IMR-90 (cell line): ENCODE results near the gene TMEM131. TPM values are rescaled to one million over a fixed set of nuclear protein-coding genes. Genes with fewer than 3 reads are reported as not detected.

Source experiments
- ATAC-seq: fragments of 200-7000 bp; cut with Tn5 transposase; 2 replicates; pipeline ENCODE4 v1.9.1; 2020; ENCODE audit warnings: low read depth, mild to moderate bottlenecking, moderate library complexity
- BruUV-seq: library from RNA; stranded (reverse); fragments of 400-500 nt; replicated peaks from 2 replicates; lab custom pipeline; 2021; lab: Mats Ljungman, UMichigan
- CTCF ChIA-PET: fragments of 300-600 bp; formaldehyde crosslinking; extraction: SDS; loops from one replicate; lab custom pipeline; 2021; ENCODE audit warnings: antibody characterized with exemption; lab: Yijun Ruan, JAX
- POLR2A ChIA-PET: fragments of 300-600 bp; sonication (Branson Sonifier 250); formaldehyde crosslinking; loops from one replicate; lab custom pipeline; 2022; ENCODE audit warnings: antibody characterized with exemption; ENCODE audit not compliant: unreplicated experiment; lab: Charles Lee
- DNase-seq: peaks from one replicate; pipeline ENCODE4 v3.0.0; 2013
- H2AFZ ChIP-seq: replicated peaks from 2 replicates; pipeline ENCODE3; 2013; ENCODE audit warnings: low read length, mild to moderate bottlenecking; ENCODE audit not compliant: poor library complexity
- H2AK5ac ChIP-seq: 2 replicates; pipeline ENCODE4 v1.6.1; 2013; ENCODE audit warnings: low read depth, low read length, inconsistent platforms
- H2AK9ac ChIP-seq: replicated peaks from 2 replicates; pipeline ENCODE3; 2013; ENCODE audit warnings: mild to moderate bottlenecking, low read depth, low read length, moderate library complexity; ENCODE audit not compliant: poor library complexity
- H2BK120ac ChIP-seq: 2 replicates; pipeline ENCODE4 v1.6.1; 2013; ENCODE audit warnings: low read depth, low read length, inconsistent platforms
- H2BK15ac ChIP-seq: 3 replicates; pipeline ENCODE4 v1.6.1; 2013; ENCODE audit warnings: low read depth, low read length, inconsistent platforms
- H2BK20ac ChIP-seq: 2 replicates; pipeline ENCODE4 v1.6.1; 2013; ENCODE audit warnings: low read depth, mild to moderate bottlenecking, inconsistent platforms, low read length, moderate library complexity
- H2BK5ac ChIP-seq: 2 replicates; pipeline ENCODE4 v1.6.1; 2013; ENCODE audit warnings: mild to moderate bottlenecking, low read depth, low read length, inconsistent platforms; ENCODE audit not compliant: poor library complexity, severe bottlenecking
- H3K14ac ChIP-seq: replicated peaks from 2 replicates; pipeline ENCODE4 v1.6.1; 2013; ENCODE audit warnings: low read depth, low read length, inconsistent platforms
- H3K18ac ChIP-seq: 2 replicates; pipeline ENCODE4 v1.6.1; 2013; ENCODE audit warnings: low read depth, low read length, control low read depth
- H3K23ac ChIP-seq: 2 replicates; pipeline ENCODE4 v1.6.1; 2013; ENCODE audit warnings: low read depth, low read length, inconsistent platforms
- H3K27ac ChIP-seq: 2 replicates; pipeline ENCODE4 v1.5.1; 2013; ENCODE audit warnings: mild to moderate bottlenecking, control low read depth, low read length; ENCODE audit not compliant: insufficient read depth
- H3K27me3 ChIP-seq: 2 replicates; pipeline ENCODE4 v1.6.1; 2013; ENCODE audit warnings: low read length; ENCODE audit not compliant: control insufficient read depth, insufficient read depth
- H3K36me3 ChIP-seq: 2 replicates; pipeline ENCODE4 v1.6.1; 2013; ENCODE audit warnings: low read length, mixed read lengths; ENCODE audit not compliant: control insufficient read depth, insufficient read depth
- H3K4ac ChIP-seq: 2 replicates; pipeline ENCODE4 v1.6.1; 2013; ENCODE audit warnings: low read depth, low read length, inconsistent platforms
- H3K4me1 ChIP-seq: 2 replicates; pipeline ENCODE4 v1.6.1; 2013; ENCODE audit warnings: low read length, mixed read lengths; ENCODE audit not compliant: control insufficient read depth, insufficient read depth
- H3K4me2 ChIP-seq: 2 replicates; pipeline ENCODE4 v1.6.1; 2013; ENCODE audit warnings: low read depth, mild to moderate bottlenecking, control low read depth, low read length, moderate library complexity
- H3K4me3 ChIP-seq: 2 replicates; pipeline ENCODE4 v1.5.1; 2013; ENCODE audit warnings: low read depth, mild to moderate bottlenecking, control low read depth, low read length, moderate library complexity; ENCODE audit not compliant: insufficient read depth
- H3K56ac ChIP-seq: 2 replicates; pipeline ENCODE4 v1.6.1; 2013; ENCODE audit warnings: low read length, inconsistent platforms; ENCODE audit not compliant: insufficient read depth; ENCODE audit errors: extremely low read depth
- H3K79me1 ChIP-seq, 2 experiments: 2 replicates each; pipeline ENCODE4 v1.6.1; 2013; ENCODE audit warnings: low read length in 2 of 2, inconsistent platforms in 1 of 2, low read depth in 1 of 2
- H3K9ac ChIP-seq: 2 replicates; pipeline ENCODE4 v1.6.1; 2013; ENCODE audit warnings: low read depth, low read length, control low read depth
- H3K9me1 ChIP-seq: 2 replicates; pipeline ENCODE4 v1.6.1; 2013; ENCODE audit warnings: low read length, inconsistent platforms; ENCODE audit not compliant: insufficient read depth
- H3K9me3 ChIP-seq: 2 replicates; pipeline ENCODE4 v1.6.1; 2013; ENCODE audit warnings: low read length; ENCODE audit not compliant: control insufficient read depth, insufficient read depth
- H4K20me1 ChIP-seq: 2 replicates; pipeline ENCODE4 v1.6.1; 2013; ENCODE audit warnings: low read length, inconsistent platforms; ENCODE audit not compliant: insufficient read depth
- H4K5ac ChIP-seq: 2 replicates; pipeline ENCODE4 v1.6.1; 2013; ENCODE audit warnings: mild to moderate bottlenecking, low read depth, low read length, control low read depth
- H4K8ac ChIP-seq, 2 experiments: 2 replicates each; pipeline ENCODE4 v1.6.1; 2013; ENCODE audit warnings: low read depth in 2 of 2, low read length in 2 of 2, control low read depth in 1 of 2, inconsistent platforms in 1 of 2
- H4K91ac ChIP-seq: 2 replicates; pipeline ENCODE4 v1.6.1; 2013; ENCODE audit warnings: low read depth, low read length, inconsistent platforms; ENCODE audit not compliant: insufficient read depth
- BHLHE40 ChIP-seq: fragments of 150-350 bp; IDR thresholded peaks from 2 replicates; pipeline ENCODE4 v1.6.1; 2016; ENCODE audit warnings: mild to moderate bottlenecking, low read depth, low read length
- CEBPB ChIP-seq: IDR thresholded peaks from 2 replicates; pipeline ENCODE4 v1.6.1; 2012; ENCODE audit warnings: low read depth, low read length, improper control_type of control experiment
- CHD1 ChIP-seq: IDR thresholded peaks from 2 replicates; pipeline ENCODE4 v1.6.1; 2012; ENCODE audit warnings: low read depth, low read length, improper control_type of control experiment
- POLR2A ChIP-seq: IDR thresholded peaks from 2 replicates; pipeline ENCODE4 v1.6.1; 2012; ENCODE audit warnings: mild to moderate bottlenecking, low read depth, low read length
- RCOR1 ChIP-seq: IDR thresholded peaks from 2 replicates; pipeline ENCODE4 v1.6.1; 2012; ENCODE audit warnings: mild to moderate bottlenecking, low read length, improper control_type of control experiment; ENCODE audit not compliant: insufficient replicate concordance
- SMC3 ChIP-seq: fragments of 150-350 bp; IDR thresholded peaks from 2 replicates; pipeline ENCODE4 v1.6.1; 2016; ENCODE audit warnings: low read depth, mild to moderate bottlenecking, antibody characterized with exemption, low read length, moderate library complexity
- WGBS, 2 experiments: methylation state at CpG; one replicate each; pipeline versions ENCODE4 v1.1.5 to v1.1.7; 2013; ENCODE audit warnings: missing lambda C conversion rate in 2 of 2; ENCODE audit not compliant: insufficient read length in 1 of 2; ENCODE audit errors: extremely low coverage in 2 of 2; 5-methylcytosine and 5-hydroxymethylcytosine counted together
- dilution Hi-C: fragments of 300-500 bp; cut with HindIII; formaldehyde crosslinking; loops from one replicate; pipeline ENCODE4 v1.14.3; 2018; ENCODE audit warnings: low sequenced_read_pairs; ENCODE audit not compliant: unreplicated experiment
- in situ Hi-C: fragments of 300-500 bp; cut with MboI; formaldehyde crosslinking; loops from 3 replicates; pipeline ENCODE4 v1.14.3; 2019; ENCODE audit warnings: low sequenced_read_pairs, inconsistent platforms, mixed read lengths
- intact Hi-C: fragments of 100-400 bp; cut with micrococcal nuclease; formaldehyde crosslinking; loops from 2 replicates; pipeline ENCODE4 v1.10.0; 2022
- polyA plus RNA-seq, 3 experiments: library from polyadenylated mRNA; depleted of rRNA; stranded (reverse); fragments of >200 nt; gene quantifications; 2 replicates each; pipeline ENCODE4 v1.2.3, GENCODE V29; 2012; ENCODE audit warnings: low replicate concordance in 1 of 3
- total RNA-seq: library from RNA; depleted of rRNA; stranded (reverse); fragments of >200 nt; gene quantifications from 2 replicates; pipeline ENCODE4 v1.2.3, GENCODE V29; 2012
- TF ChIP-seq, protein P1 (sequence below): conservative IDR thresholded peaks from 2 replicates; pipeline ENCODE4 v1.5.1; 2012; ENCODE audit warnings: mild to moderate bottlenecking, low read depth, low read length, improper control_type of control experiment

The TMEM131 gene
- total and polyA plus RNA-seq, 2 of the 4 experiments (the other 2 are of a cell fraction), result 13.3 to 14.0 TPM

DNA sequence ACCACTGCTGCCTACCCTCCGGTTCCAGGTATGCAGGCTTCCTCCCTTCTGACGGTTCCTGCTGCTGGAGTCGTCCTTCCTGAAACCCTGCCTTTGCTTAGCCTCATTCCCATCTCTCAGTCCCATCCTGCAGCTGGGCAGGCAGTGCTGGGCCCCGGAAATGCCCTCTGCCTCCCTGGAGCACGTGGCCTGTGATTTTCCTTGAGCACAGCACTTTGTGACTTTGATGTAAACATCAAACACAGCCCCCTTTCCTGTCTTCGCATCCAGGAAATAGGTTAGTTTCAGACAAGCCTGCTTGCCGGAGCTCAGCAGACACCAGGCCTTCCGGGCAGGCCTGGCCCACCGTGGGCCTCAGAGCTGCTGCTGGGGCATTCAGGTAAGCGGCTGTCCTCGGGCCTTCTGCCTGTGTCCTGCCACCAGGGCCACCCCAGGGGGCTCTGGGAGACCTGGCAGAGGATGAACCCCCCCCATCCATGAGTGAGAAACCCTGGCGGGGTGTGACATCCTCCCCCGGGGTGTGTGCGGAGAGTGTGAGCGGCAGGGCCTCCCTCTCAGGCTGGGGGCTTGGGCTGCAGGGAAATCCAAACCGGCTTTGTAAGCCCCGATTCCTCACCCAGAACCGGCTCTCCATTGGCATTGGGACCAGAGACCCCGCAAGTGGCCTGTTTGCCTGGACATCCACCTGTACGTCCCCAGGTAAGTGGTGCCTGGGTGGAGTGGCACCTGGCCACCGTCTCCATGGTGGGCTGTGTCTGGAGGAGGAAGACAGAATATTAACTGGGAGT is 282.3 kb downstream of the TMEM131 start, which contains the start of gene ZAP70:
ZAP70 (plus strand) TSS at position 281 of the 788 bp plus-strand sequence. CDS start 10,461 bp downstream, outside the sequence.
- Histone ChIP-seq H3K4me2 (no peak within 1 kb of the TSS), H3K27ac (no peak within 1 kb of the TSS), H3K23ac (no peak within 1 kb of the TSS), H3K36me3 (no peaks in the 10 kb centered on the region), H2AFZ (peak within 1 kb of the TSS; percentile 75), H4K20me1 (no peaks in the 10 kb centered on the region; the same call in 1 of the 2 replicates), H2AK5ac (no peak within 1 kb of the TSS), H3K14ac (no peak within 1 kb of the TSS), H2BK20ac (no peak within 1 kb of the TSS), H3K56ac (no peak within 1 kb of the TSS), H4K91ac (no peak within 1 kb of the TSS), H2BK120ac (no peak within 1 kb of the TSS), H3K4me1 (no peaks in the 10 kb centered on the region), H4K5ac (no peak within 1 kb of the TSS), H4K8ac (no peak within 1 kb of the TSS), H3K9me1 (no peaks in the 10 kb centered on the region), H3K79me1 (no peaks in the 10 kb centered on the region), H2AK9ac (peak within 1 kb of the TSS; percentile 16), H3K4ac (no peak within 1 kb of the TSS), H2BK15ac (no peak within 1 kb of the TSS), H3K9me3 (no peaks in the 10 kb centered on the region), H3K27me3 (peaks cover 22% of the 10 kb centered on the region), H2BK5ac (no peak within 1 kb of the TSS), H3K18ac (no peak within 1 kb of the TSS), H3K9ac (no peak within 1 kb of the TSS), H3K4me3 (no peak within 1 kb of the TSS)
- 67% methylated on average over 10 of the region's 21 CpGs; no CpG with 5 or more reads in 1 of the 2 experiments for whole genome bisulfite sequencing, 2 experiments
- in situ Hi-C loops (no loop called here), dilution Hi-C loops (no loop called here), intact Hi-C loops (no loop called here)
- ChIA-PET POLR2A (no interaction called here), CTCF (no interaction called here)
- ATAC-seq (no peak), DNase-seq (no peak)
- no TSS peak for BruUV-seq
- no peak for TF ChIP-seq SMC3
- TF ChIP-seq RCOR1, result no peak
- TF ChIP-seq, protein P1, sequence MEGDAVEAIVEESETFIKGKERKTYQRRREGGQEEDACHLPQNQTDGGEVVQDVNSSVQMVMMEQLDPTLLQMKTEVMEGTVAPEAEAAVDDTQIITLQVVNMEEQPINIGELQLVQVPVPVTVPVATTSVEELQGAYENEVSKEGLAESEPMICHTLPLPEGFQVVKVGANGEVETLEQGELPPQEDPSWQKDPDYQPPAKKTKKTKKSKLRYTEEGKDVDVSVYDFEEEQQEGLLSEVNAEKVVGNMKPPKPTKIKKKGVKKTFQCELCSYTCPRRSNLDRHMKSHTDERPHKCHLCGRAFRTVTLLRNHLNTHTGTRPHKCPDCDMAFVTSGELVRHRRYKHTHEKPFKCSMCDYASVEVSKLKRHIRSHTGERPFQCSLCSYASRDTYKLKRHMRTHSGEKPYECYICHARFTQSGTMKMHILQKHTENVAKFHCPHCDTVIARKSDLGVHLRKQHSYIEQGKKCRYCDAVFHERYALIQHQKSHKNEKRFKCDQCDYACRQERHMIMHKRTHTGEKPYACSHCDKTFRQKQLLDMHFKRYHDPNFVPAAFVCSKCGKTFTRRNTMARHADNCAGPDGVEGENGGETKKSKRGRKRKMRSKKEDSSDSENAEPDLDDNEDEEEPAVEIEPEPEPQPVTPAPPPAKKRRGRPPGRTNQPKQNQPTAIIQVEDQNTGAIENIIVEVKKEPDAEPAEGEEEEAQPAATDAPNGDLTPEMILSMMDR, result no peak
- TF ChIP-seq BHLHE40, result no peak
- no peak for TF ChIP-seq CEBPB
- no peak for TF ChIP-seq POLR2A
- TF ChIP-seq CHD1, result no peak
